GM12878 (cell line): ENCODE results near the gene BEST2. TPM values are rescaled to one million over a fixed set of nuclear protein-coding genes. Genes with fewer than 3 reads are reported as not detected.

ENCODE experiments used
- HCFC1 ChIP-seq: fragments of 150-350 bp; IDR thresholded peaks from 2 replicates; pipeline ENCODE4 v1.6.1; 2014; ENCODE audit warnings: low read length
- MYC ChIP-seq: IDR thresholded peaks from 2 replicates; pipeline ENCODE4 v1.6.1; 2011; ENCODE audit warnings: mild to moderate bottlenecking, low read length, moderate library complexity, inconsistent platforms; ENCODE audit not compliant: insufficient read depth, insufficient replicate concordance, insufficient read length, severe bottlenecking
- NBN ChIP-seq: fragments of 450-650 bp; IDR thresholded peaks from 2 replicates; pipeline ENCODE4 v1.6.1; 2016
- PAX5 ChIP-seq: IDR thresholded peaks from 2 replicates; pipeline ENCODE4 v1.6.1; 2011; ENCODE audit warnings: low read depth, low read length, borderline replicate concordance
- RAD21 ChIP-seq: IDR thresholded peaks from 2 replicates; pipeline ENCODE4 v1.6.1; 2011; ENCODE audit warnings: mild to moderate bottlenecking, low read depth, low read length, moderate library complexity; ENCODE audit not compliant: insufficient read depth
- RFX5 ChIP-seq: IDR thresholded peaks from 2 replicates; pipeline ENCODE4 v1.6.1; 2011; ENCODE audit warnings: low read depth, low read length, improper control_type of control experiment
- ZSCAN29 ChIP-seq: fragments of 450-650 bp; IDR thresholded peaks from 2 replicates; pipeline ENCODE4 v1.6.1; 2017; ENCODE audit warnings: mild to moderate bottlenecking, moderate library complexity
- polyA plus RNA-seq, 11 experiments: library from polyadenylated mRNA; depleted of rRNA in 4 of 11; unstranded in 6 of 11; stranded (reverse) in 5 of 11; fragments of >200 nt; fragmentation: Nextera tagmentation in 4 of 11; fragmentation: Illumina TruSeq in 1 of 11; extraction: Ambion mirVana in 4 of 11; extraction: Trizol in 1 of 11; gene quantifications; 1 replicate in 1 of 11; 2 replicates in 10 of 11; pipeline versions ENCODE4 v1.2.1 to v1.2.3, GENCODE V29; 2011 to 2016; ENCODE audit warnings: inconsistent platforms in 2 of 11, missing spikeins in 2 of 11, low read depth in 1 of 11
- total RNA-seq, 4 experiments: library from RNA; depleted of rRNA in 3 of 4; stranded (reverse); fragments of >200 nt in 3 of 4; fragmentation: Illumina TruSeq in 1 of 4; extraction: Trizol in 1 of 4; gene quantifications; 2 replicates each; pipeline versions ENCODE4 v1.2.1 to v1.2.3, GENCODE V29; 2013 to 2021
- TF ChIP-seq, protein P1 (sequence below): fragments of 450-650 bp; IDR thresholded peaks from 2 replicates; pipeline ENCODE4 v1.6.1; 2016; ENCODE audit warnings: mild to moderate bottlenecking, moderate library complexity, borderline replicate concordance
- TF ChIP-seq, protein P2 (sequence below): IDR thresholded peaks from 2 replicates; pipeline ENCODE4 v1.6.1; 2011; ENCODE audit warnings: borderline replicate concordance, low read depth, mild to moderate bottlenecking, moderate library complexity, mixed read lengths, low read length; ENCODE audit not compliant: insufficient read depth; ENCODE audit errors: extremely low read length
- TF ChIP-seq, protein P3 (sequence below): fragments of 450-650 bp; IDR thresholded peaks from 2 replicates; pipeline ENCODE4 v1.6.1; 2016; ENCODE audit warnings: mild to moderate bottlenecking
- TF ChIP-seq, protein P4 (sequence below): fragments of 450-650 bp; IDR thresholded peaks from 2 replicates; pipeline ENCODE4 v1.6.1; 2016; ENCODE audit warnings: mild to moderate bottlenecking
- TF ChIP-seq, protein P5 (sequence below), 3 experiments: IDR thresholded peaks in 2 of 3; conservative IDR thresholded peaks in 1 of 3; 2 replicates each; pipeline ENCODE4 v1.5.1; 2011; ENCODE audit warnings: low read depth in 3 of 3, low read length in 3 of 3, mild to moderate bottlenecking in 3 of 3, control low read depth in 2 of 3, moderate library complexity in 2 of 3, inconsistent platforms in 1 of 3, mixed read lengths in 1 of 3; ENCODE audit not compliant: control insufficient read depth in 2 of 3, insufficient read depth in 1 of 3; ENCODE audit errors: extremely low read depth in 1 of 3

Gene BEST2
- total and polyA plus RNA-seq, 10 of the 15 experiments (the other 5 are each of a cell fraction or from before 2014, with no cell fraction given) = not detected

DNA sequence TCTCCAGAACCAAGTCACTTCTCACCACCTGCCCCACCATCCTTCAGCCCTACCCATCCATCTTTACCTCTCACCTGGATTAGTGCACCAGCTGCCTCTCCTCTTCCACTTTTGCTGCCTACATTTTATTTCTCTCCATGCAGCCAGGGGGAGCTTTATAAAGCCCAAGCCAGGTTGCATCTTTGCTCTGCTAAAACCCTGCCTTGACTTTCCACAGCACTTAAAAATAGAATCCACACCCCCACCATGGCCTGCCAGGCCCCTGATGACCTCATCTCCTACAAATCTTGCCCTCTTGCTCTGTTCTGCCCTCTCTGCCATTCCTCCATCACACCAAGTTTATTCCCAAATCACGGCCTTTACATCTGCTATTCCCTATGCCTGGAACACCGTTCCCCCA lies 22.0 kb downstream of the BEST2 start (continued):
- TF ChIP-seq, protein P1, sequence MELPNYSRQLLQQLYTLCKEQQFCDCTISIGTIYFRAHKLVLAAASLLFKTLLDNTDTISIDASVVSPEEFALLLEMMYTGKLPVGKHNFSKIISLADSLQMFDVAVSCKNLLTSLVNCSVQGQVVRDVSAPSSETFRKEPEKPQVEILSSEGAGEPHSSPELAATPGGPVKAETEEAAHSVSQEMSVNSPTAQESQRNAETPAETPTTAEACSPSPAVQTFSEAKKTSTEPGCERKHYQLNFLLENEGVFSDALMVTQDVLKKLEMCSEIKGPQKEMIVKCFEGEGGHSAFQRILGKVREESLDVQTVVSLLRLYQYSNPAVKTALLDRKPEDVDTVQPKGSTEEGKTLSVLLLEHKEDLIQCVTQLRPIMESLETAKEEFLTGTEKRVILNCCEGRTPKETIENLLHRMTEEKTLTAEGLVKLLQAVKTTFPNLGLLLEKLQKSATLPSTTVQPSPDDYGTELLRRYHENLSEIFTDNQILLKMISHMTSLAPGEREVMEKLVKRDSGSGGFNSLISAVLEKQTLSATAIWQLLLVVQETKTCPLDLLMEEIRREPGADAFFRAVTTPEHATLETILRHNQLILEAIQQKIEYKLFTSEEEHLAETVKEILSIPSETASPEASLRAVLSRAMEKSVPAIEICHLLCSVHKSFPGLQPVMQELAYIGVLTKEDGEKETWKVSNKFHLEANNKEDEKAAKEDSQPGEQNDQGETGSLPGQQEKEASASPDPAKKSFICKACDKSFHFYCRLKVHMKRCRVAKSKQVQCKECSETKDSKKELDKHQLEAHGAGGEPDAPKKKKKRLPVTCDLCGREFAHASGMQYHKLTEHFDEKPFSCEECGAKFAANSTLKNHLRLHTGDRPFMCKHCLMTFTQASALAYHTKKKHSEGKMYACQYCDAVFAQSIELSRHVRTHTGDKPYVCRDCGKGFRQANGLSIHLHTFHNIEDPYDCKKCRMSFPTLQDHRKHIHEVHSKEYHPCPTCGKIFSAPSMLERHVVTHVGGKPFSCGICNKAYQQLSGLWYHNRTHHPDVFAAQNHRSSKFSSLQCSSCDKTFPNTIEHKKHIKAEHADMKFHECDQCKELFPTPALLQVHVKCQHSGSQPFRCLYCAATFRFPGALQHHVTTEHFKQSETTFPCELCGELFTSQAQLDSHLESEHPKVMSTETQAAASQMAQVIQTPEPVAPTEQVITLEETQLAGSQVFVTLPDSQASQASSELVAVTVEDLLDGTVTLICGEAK = no peak
- TF ChIP-seq, protein P2, sequence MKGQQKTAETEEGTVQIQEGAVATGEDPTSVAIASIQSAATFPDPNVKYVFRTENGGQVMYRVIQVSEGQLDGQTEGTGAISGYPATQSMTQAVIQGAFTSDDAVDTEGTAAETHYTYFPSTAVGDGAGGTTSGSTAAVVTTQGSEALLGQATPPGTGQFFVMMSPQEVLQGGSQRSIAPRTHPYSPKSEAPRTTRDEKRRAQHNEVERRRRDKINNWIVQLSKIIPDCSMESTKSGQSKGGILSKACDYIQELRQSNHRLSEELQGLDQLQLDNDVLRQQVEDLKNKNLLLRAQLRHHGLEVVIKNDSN = no peak
- TF ChIP-seq RFX5 (no peak), MYC (no peak), PAX5 (no peak), HCFC1 (no peak), RAD21 (peak; percentile 29; the same call in 1 of the 2 replicates), NBN (no peak), ZSCAN29 (no peak)
- TF ChIP-seq, protein P3, sequence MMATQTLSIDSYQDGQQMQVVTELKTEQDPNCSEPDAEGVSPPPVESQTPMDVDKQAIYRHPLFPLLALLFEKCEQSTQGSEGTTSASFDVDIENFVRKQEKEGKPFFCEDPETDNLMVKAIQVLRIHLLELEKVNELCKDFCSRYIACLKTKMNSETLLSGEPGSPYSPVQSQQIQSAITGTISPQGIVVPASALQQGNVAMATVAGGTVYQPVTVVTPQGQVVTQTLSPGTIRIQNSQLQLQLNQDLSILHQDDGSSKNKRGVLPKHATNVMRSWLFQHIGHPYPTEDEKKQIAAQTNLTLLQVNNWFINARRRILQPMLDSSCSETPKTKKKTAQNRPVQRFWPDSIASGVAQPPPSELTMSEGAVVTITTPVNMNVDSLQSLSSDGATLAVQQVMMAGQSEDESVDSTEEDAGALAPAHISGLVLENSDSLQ = no peak
- TF ChIP-seq, protein P4, sequence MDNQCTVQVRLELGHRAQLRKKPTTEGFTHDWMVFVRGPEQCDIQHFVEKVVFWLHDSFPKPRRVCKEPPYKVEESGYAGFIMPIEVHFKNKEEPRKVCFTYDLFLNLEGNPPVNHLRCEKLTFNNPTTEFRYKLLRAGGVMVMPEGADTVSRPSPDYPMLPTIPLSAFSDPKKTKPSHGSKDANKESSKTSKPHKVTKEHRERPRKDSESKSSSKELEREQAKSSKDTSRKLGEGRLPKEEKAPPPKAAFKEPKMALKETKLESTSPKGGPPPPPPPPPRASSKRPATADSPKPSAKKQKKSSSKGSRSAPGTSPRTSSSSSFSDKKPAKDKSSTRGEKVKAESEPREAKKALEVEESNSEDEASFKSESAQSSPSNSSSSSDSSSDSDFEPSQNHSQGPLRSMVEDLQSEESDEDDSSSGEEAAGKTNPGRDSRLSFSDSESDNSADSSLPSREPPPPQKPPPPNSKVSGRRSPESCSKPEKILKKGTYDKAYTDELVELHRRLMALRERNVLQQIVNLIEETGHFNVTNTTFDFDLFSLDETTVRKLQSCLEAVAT = no peak
- TF ChIP-seq, protein P5, sequence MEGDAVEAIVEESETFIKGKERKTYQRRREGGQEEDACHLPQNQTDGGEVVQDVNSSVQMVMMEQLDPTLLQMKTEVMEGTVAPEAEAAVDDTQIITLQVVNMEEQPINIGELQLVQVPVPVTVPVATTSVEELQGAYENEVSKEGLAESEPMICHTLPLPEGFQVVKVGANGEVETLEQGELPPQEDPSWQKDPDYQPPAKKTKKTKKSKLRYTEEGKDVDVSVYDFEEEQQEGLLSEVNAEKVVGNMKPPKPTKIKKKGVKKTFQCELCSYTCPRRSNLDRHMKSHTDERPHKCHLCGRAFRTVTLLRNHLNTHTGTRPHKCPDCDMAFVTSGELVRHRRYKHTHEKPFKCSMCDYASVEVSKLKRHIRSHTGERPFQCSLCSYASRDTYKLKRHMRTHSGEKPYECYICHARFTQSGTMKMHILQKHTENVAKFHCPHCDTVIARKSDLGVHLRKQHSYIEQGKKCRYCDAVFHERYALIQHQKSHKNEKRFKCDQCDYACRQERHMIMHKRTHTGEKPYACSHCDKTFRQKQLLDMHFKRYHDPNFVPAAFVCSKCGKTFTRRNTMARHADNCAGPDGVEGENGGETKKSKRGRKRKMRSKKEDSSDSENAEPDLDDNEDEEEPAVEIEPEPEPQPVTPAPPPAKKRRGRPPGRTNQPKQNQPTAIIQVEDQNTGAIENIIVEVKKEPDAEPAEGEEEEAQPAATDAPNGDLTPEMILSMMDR (IDR thresholded peaks at IDR 0.05 in 2 of 3, conservative IDR thresholded peaks at IDR 0.05 in 1 of 3; ENCODE audit: control insufficient read depth in 2 of 3, extremely low read depth in 1 of 3, insufficient read depth in 1 of 3, low read depth in 3 of 3, low read length in 3 of 3) = peak; percentile 18 to 40 (median 23); a peak in 3 of 6 replicates
